ENCODE measurements around the gene HOXD3.

GRCh38 chr2:176187899-176188773 is 31.0 kb downstream of the HOXD3 start, which contains the start of gene HOXD1:
- TF ChIP-seq, protein P1, sequence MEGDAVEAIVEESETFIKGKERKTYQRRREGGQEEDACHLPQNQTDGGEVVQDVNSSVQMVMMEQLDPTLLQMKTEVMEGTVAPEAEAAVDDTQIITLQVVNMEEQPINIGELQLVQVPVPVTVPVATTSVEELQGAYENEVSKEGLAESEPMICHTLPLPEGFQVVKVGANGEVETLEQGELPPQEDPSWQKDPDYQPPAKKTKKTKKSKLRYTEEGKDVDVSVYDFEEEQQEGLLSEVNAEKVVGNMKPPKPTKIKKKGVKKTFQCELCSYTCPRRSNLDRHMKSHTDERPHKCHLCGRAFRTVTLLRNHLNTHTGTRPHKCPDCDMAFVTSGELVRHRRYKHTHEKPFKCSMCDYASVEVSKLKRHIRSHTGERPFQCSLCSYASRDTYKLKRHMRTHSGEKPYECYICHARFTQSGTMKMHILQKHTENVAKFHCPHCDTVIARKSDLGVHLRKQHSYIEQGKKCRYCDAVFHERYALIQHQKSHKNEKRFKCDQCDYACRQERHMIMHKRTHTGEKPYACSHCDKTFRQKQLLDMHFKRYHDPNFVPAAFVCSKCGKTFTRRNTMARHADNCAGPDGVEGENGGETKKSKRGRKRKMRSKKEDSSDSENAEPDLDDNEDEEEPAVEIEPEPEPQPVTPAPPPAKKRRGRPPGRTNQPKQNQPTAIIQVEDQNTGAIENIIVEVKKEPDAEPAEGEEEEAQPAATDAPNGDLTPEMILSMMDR (IDR thresholded peaks at IDR 0.05): no peak
- no peak for TF ChIP-seq POLR2A (IDR thresholded peaks at IDR 0.05)
